Measurements from ENCODE around the gene SYNM. TPM values are rescaled to one million over a fixed set of nuclear protein-coding genes. Genes with fewer than 3 reads are reported as not detected.

Gene SYNM
- total RNA-seq, 1 experiment from 2014 or later, result 3.3 TPM

DNA sequence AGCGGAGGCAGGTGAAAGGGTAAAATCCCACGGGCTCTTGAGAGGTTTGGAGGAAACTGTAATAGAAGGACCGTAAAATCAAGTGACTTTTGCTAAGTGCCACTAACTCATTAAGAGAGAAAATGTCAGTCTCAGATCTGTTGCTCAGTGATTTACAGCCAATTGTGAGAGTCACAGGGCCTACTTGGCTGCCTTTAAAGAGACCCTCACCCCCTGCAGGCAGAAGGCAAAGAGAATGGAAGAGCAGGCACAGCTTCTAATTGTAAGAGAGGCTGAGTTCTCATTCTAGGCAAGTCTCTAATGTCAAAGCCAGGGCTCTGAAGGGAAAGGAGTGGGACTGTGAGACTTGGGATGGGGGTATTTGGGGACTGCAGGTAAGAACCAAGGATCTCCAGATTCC, 9.3 kb upstream of the SYNM start:
- POLR2A ChIA-PET, result no interaction called here
- Histone ChIP-seq H3K4me1 (ENCODE audit: control insufficient read depth in 1 of 2, insufficient read depth in 2 of 2, low read length in 2 of 2) (peaks cover 3 to 6% of the 10 kb centered on the region in 2 experiments; a peak in 3 of 4 replicates), H3K9me3 (ENCODE audit: control insufficient read depth in 1 of 2, insufficient read depth in 1 of 2, low read depth in 1 of 2, low read length in 2 of 2) (no peaks in the 10 kb centered on the region), H3K36me3 (ENCODE audit: control insufficient read depth in 1 of 2, insufficient read depth in 2 of 2, low read length in 2 of 2) (no peaks in the 10 kb centered on the region), H3K9ac (ENCODE audit: low read length) (no peak overlapping the region), H3K9me2 (ENCODE audit: insufficient read depth) (no peaks in the 10 kb centered on the region), H3K79me2 (ENCODE audit: insufficient read depth, low read length) (no peaks in the 10 kb centered on the region), H3K27me3 (ENCODE audit: insufficient read depth, low read length) (no peaks in the 10 kb centered on the region), H3K4me3 (replicated peaks in 1 of 2; ENCODE audit: low read depth in 1 of 2, low read length in 2 of 2) (no peak overlapping the region), H3K27ac (ENCODE audit: low read depth, low read length) (no peak overlapping the region), H2AFZ (ENCODE audit: low read depth, low read length, poor library complexity, severe bottlenecking) (no peak overlapping the region), H3K4me2 (ENCODE audit: low read length) (no peak overlapping the region), H4K20me1 (ENCODE audit: insufficient read depth) (no peaks in the 10 kb centered on the region)
- RAD21 ChIA-PET (ENCODE audit: low non-redundant PET in 1 of 2, low total read pairs in 2 of 2, uncharacterized antibody in 2 of 2, unreplicated experiment in 2 of 2), result no interaction called here
- CTCF ChIA-PET, result no interaction called here
- TF ChIP-seq REST (IDR thresholded peaks at IDR 0.05; ENCODE audit: low read depth) (no peak), YY1 (IDR thresholded peaks at IDR 0.05; ENCODE audit: extremely low read depth, insufficient replicate concordance, low read depth, low read length) (no peak), POLR2AphosphoS5 (IDR thresholded peaks at IDR 0.05; ENCODE audit: low read depth, low read length) (no peak), SIN3A (IDR thresholded peaks at IDR 0.05; ENCODE audit: low read depth) (no peak), CEBPB (IDR thresholded peaks at IDR 0.05; ENCODE audit: low read depth) (no peak), EZH2phosphoT487 (IDR thresholded peaks at IDR 0.05; ENCODE audit: borderline replicate concordance) (no peak), POLR2A (IDR thresholded peaks at IDR 0.05; ENCODE audit: borderline replicate concordance, extremely low read depth, insufficient read depth, insufficient read length) (no peak), TCF7L2 (IDR thresholded peaks at IDR 0.05; ENCODE audit: borderline replicate concordance, extremely low read depth, insufficient read depth, insufficient read length) (no peak), CBX3 (IDR thresholded peaks at IDR 0.05; ENCODE audit: low read depth) (no peak), EZH2 (IDR thresholded peaks at IDR 0.05) (no peak), ATF3 (IDR thresholded peaks at IDR 0.05) (no peak), EGR1 (IDR thresholded peaks at IDR 0.05; ENCODE audit: low read depth) (no peak), JUND (IDR thresholded peaks at IDR 0.05) (no peak), FOSL1 (IDR thresholded peaks at IDR 0.05; ENCODE audit: low read depth) (no peak), ZFX (IDR thresholded peaks at IDR 0.05) (no peak), ZNF274 (IDR thresholded peaks at IDR 0.05; ENCODE audit: low read depth, low read length) (no peak)
- TF ChIP-seq, protein P1, sequence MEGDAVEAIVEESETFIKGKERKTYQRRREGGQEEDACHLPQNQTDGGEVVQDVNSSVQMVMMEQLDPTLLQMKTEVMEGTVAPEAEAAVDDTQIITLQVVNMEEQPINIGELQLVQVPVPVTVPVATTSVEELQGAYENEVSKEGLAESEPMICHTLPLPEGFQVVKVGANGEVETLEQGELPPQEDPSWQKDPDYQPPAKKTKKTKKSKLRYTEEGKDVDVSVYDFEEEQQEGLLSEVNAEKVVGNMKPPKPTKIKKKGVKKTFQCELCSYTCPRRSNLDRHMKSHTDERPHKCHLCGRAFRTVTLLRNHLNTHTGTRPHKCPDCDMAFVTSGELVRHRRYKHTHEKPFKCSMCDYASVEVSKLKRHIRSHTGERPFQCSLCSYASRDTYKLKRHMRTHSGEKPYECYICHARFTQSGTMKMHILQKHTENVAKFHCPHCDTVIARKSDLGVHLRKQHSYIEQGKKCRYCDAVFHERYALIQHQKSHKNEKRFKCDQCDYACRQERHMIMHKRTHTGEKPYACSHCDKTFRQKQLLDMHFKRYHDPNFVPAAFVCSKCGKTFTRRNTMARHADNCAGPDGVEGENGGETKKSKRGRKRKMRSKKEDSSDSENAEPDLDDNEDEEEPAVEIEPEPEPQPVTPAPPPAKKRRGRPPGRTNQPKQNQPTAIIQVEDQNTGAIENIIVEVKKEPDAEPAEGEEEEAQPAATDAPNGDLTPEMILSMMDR (IDR thresholded peaks at IDR 0.05 in 2 of 3, conservative IDR thresholded peaks at IDR 0.05 in 1 of 3; ENCODE audit: borderline replicate concordance in 1 of 3, insufficient read depth in 1 of 3, low read depth in 2 of 3, low read length in 2 of 3), result no peak
- TF ChIP-seq, protein P2, sequence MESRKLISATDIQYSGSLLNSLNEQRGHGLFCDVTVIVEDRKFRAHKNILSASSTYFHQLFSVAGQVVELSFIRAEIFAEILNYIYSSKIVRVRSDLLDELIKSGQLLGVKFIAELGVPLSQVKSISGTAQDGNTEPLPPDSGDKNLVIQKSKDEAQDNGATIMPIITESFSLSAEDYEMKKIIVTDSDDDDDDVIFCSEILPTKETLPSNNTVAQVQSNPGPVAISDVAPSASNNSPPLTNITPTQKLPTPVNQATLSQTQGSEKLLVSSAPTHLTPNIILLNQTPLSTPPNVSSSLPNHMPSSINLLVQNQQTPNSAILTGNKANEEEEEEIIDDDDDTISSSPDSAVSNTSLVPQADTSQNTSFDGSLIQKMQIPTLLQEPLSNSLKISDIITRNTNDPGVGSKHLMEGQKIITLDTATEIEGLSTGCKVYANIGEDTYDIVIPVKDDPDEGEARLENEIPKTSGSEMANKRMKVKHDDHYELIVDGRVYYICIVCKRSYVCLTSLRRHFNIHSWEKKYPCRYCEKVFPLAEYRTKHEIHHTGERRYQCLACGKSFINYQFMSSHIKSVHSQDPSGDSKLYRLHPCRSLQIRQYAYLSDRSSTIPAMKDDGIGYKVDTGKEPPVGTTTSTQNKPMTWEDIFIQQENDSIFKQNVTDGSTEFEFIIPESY (IDR thresholded peaks at IDR 0.05; ENCODE audit: extremely low read depth, insufficient replicate concordance, low read length), result no peak
- TF ChIP-seq, protein P3, sequence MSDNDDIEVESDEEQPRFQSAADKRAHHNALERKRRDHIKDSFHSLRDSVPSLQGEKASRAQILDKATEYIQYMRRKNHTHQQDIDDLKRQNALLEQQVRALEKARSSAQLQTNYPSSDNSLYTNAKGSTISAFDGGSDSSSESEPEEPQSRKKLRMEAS (IDR thresholded peaks at IDR 0.05), result no peak
- intact Hi-C loops (cut with micrococcal nuclease), result no loop called here
- ATAC-seq (no peak), DNase-seq (ENCODE audit: low read depth, low spot score) (no peak)
- BruUV-seq (replicated peaks), result no TSS peak

Measured in HCT116 (cell line).